ENCODE data around the gene SEC23A.
A peak's percentile ranks its signal among the peaks of the same experiment; 100 is the strongest.
"Not testable (repeated sequence)": the region's sequence is repeated elsewhere in the genome, so short reads cannot be mapped to it uniquely, and the experiment has no call there.

The SEC23A gene

DNA sequence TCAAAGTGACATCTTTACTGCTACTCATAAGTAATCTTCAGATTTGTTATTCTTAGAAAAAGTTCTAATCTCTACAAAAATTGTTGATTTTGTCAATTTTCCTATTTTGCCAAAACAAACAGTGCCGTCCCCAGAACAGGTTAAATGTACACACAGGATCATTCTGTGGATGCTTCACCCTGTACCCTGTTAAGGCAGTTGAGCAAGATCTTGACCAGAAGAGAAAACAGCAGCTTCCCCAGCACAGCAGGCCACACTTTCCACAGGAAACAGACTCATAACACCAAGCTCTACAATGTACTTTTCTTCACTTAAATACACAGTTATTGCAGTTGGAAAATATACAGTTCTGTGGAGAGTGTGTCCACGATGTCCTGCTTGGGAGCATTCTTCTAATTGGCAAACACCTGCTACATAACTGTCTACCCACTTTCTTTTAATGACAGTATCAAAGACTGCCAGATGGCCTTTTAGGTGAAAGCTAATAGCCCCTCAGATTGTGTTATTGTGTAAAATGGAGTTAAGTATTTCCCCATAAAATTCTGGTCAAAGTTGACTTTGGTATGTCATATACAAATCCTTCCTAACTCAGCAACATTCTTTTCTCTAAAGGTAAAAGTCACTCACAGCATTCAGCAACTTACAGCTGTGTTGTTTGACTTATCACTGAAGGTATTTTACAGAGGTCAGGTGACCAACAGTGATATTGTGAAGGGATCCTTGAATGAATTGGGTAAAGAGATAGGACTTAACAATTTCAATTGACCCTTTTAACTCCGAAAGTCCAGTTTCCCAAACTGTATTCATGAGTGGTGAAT is 77.0 kb downstream of the SEC23A start:
- no peak for FAIRE-seq

DNA sequence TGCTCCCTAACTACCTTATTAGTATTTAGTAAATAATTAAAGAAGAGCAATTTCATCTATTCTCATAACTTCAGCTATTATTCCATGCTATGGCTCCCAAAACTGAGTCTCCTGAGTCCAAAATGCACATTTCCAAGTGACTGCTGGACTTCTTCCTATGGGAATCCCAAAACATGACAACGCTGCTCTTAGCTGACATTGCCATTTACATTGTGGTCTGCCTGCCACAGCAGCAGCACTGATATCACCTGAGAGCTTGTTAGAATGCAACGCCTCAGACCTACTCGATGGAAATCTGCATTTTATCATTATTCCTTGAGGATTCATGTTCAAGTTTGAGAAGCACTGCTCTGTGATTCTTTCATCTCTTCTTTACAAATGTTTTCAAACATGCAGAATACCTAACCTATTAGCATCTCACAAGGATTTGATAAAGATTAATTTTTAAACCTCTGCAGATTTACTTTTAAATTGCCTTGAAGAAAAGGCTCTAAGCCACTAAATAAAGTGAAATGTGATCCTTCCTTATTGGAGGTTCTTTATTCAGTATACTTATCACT is 77.7 kb downstream of the SEC23A start:
- FAIRE-seq = peak; percentile 49

GRCh38 chr14:39023939-39024871 is 78.8 kb downstream of the SEC23A start:
- peak; percentile 99 for FAIRE-seq

DNA sequence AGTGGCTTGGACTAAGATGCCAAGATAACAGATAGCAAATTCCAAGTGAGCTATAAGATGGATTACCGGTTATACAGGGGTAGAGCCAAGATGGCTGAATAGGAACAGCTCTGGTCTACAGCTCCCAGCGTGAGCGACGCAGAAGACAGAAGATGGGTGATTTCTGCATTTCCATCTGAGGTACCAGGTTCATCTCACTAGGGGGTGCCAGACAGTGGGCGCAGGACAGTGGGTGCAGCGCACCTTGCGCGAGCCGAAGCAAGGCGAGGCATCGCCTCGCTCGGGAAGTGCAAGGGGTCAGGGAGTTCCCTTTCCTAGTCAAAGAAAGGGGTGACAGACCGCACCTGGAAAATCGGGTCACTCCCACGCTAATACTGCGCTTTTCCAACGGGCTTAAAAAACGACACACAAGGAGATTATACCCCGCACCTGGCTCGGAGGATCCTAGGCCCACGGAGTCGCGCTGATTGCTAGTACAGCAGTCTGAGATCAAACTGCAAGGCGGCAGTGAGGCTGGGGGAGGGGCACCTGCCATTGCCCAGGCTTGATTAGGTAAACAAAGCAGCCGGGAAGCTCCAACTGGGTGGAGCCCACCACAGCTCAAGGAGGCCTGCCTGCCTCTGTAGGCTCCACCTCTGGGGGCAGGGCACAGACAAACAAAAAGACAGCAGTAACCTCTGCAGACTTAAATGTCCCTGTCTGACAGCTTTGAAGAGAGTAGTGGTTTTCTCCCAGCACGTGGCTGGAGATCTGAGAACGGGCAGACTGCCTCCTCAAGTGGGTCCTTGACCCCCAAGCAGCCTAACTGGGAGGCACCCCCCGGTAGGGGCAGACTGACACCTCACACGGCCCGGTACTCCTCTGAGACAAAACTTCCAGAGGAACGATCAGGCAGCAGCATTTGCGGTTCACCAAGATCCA is 85.7 kb downstream of the SEC23A start:
- FAIRE-seq = not testable (repeated sequence)

GRCh38 chr14:39016733-39017095 is 86.3 kb downstream of the SEC23A start:
- FAIRE-seq = no peak

DNA sequence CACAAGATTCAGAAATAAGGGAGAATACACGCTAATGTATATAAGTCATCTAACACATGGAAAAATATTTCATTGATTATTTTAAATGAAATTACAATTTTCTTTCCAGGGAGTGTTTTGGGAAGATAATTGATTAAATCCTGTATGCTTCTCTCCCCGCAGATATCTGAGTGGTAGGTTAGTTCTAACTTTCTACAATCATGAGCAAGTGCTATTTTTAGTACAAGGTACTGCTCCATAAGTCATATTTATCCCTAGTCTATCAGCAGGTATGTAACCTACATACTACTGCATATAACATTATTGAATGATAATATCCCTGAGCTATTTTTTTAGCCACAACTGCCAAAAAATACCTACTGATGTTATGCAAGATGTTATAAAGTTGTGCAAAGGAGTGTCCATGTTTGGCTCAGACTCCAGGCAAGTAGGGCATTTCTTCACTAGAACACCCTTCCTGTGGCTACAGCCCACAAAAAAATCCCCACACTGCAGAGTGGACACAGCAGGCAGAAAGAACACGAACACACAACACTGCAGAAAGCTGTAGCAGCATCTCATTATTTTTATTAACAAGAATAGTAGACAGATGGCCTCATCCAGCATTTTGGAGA is 87.0 kb downstream of the SEC23A start:
- FAIRE-seq = no peak

GRCh38 chr14:39015360-39015961 is 87.6 kb downstream of the SEC23A start:
- FAIRE-seq = peak; percentile 85

DNA sequence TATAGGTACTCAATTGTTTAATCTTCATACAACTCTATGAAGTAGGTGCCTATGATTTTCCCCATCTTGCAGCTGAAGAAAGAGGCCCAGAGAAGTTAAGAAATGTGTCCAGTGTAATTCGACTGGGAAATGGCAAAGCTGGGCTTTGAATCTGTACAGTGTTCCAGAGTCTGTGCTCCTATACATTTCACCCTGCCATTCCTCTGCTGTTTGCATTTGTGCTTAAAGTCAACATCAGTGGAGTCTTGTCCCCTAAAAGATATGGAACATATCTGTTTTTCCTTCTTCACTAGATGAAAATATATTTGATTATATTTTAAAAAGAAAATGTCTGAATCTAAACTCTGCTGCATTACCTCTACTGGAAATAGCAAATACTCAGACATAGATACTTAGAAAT is 88.6 kb downstream of the SEC23A start:
- FAIRE-seq = no peak

DNA sequence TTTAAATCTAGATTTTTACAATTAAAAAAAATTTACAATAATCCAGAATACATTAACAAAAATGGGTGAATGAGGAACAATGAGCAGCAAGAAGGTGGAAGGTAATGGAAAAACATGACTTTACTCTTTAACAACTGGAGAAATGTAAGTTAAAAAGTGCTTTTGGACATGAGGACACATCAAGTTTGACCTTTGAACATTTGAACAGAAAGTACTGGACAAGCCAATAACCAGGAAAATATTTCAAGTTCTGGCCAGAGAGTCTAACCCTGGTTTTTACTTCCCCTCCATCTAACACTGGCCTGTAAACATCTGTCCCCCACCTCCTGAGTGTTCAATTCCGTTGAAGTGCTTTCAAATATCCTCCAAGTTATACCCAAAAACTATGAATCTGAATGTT is 94.1 kb downstream of the SEC23A start:
- FAIRE-seq = not testable (repeated sequence)

DNA sequence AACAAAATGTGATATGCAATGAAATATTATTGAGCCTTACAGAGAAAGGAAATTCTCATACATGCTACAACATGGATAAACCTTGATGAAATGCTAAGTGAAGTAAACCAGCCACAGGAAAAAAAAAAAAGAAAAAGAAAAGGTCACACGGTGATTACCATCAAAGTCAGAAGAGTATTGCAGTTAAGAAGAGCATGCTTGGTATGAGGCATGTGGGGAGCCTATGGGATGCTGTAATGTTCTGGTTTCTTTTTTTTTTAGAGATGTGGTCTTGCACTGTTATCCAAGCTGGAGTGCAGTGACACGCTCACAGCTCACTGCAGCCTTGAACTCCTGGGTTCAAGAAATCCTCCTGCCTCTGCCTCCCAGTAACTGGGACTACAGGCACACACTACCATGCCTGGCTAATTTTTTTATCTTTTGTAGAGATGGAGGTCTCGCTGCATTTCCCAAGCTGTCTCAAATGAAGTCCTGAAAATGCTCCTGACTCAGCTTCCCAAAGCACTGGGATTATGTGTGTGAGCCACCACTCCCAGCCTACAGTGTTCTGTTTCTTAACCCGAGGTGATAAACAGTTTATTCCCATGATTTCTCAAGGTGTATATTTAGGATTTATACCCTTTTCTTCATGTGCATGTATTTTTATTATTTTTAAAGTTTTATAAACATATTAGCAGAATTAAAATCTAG is 96.2 kb downstream of the SEC23A start:
- no peak for FAIRE-seq

GRCh38 chr14:39005044-39005880 is 97.8 kb downstream of the SEC23A start:
- FAIRE-seq = no peak

DNA sequence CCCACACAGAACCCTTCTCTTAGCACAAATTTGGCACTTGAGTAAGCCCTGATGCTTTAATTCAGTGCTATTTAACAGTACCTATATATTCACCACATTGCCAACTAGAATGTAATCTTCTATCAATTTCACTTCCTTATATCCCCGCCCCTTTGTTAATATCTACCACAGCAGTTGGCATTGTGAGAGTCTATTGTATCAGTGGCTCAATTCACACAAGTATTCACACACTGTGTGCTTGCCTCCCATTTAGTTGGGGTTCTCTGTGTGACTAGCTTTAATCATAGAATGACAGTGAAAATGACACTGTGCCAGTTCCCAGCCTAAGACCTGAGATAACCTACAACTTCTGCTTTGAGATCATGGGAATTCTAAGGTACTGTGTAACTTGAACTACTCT is 103.1 kb downstream of the SEC23A start:
- FAIRE-seq = no peak

GRCh38 chr14:38994731-38995130 is 108.3 kb downstream of the SEC23A start:
- no peak for FAIRE-seq

- no peak for FAIRE-seq
Observed at GRCh38 chr14:38993981-38994380, 109.1 kb downstream of the SEC23A start.

DNA sequence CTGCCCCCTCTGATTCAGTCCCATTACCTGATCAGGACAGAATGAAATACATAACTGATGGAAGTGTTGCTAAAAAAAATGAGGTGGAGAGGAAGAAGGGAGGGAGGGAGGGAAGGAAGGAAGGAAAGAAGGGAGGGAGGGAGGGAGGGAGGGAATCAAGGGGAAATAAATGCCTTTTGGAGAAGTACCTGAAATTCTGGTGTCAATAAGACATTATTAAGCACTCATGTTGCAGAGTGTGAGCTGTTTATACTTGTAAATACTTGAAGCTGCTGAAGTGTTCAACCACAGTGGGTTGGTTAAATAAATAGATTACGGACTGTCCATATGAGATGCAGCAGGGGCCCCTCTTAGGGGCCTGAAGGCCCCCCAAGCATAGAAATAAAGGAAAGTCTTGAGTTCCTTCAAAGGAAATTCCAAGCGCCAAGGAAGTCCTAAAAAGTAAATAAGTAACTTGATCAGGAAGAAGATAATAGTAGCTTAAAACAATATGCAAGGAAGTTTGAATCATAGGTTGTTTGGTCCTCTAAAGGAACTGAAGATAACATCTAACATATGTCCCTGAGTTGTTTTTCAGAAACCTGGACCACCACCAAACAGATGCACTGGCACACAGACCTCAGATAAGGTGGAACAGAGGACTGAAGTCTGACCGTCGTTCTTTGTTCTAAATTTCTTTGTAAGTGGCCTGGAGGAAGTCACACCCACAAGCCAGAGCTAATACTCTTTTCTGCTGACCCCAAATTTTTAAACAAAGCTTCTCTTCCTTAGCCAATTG is 110.8 kb downstream of the SEC23A start:
- no peak for FAIRE-seq

GRCh38 chr14:38991299-38991698 is 111.7 kb downstream of the SEC23A start:
- no peak for FAIRE-seq

DNA sequence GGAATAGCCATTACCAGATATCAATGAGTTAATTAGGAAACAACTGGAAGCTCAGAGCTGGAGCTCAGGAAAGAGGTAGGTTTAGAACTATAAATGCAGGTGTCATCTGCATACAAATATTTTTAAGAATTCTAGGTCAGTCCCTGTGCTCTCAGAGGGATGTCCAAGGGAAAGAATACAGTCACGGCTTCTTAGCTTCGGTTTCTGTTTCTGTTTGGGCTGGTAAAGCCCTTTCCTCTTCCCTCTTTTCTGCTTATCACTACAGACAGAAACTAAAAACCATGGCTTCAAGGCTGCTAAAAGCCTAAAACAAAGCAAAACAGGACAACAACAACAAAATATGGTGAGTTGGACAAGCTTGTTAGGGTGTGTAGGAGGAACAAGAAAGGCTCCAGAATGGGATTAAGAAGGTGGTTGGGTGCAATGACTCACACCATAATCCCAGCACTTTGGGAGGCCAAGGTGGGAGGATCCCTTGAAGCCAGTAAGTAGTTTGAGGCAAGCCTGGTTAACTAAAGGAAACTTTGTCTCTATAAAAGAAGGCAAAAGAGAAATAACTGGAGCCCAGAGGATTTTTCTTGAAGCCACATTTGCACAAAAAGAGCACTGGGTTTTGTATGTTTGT is 113.0 kb downstream of the SEC23A start:
- no peak for FAIRE-seq

GRCh38 chr14:38987781-38988180 is 115.3 kb downstream of the SEC23A start:
- no peak for FAIRE-seq

DNA sequence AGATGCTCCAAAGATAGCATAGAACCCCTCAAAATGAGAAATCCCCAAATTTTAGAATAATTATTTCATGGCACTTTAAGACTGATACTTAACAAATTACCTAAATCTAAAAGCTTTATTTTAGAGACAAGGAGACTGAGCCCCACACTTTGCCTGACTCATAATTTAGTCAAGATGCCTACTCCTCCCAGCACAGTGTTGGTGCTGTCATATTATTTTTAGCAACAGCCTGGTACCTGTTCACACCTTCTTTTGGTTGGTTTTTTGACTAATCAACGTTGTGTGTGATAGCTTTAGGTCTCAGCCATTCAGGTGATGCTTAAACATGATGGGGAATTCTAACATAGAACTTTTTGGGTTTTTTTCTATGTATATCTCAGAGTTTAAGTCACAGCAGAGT is 120.2 kb downstream of the SEC23A start:
- no peak for FAIRE-seq
